ENCODE measurements around the gene OR2F1. TPM values are rescaled to one million over a fixed set of nuclear protein-coding genes. Genes with fewer than 3 reads are reported as not detected.
"Not testable (repeated sequence)": the region's sequence is repeated elsewhere in the genome, so short reads cannot be mapped to it uniquely, and the experiment has no call there.

Gene OR2F1
- total RNA-seq, 4 donors from 2014 or later: not detected

- TF ChIP-seq POLR2A (IDR thresholded peaks at IDR 0.05): no peak
- TF ChIP-seq, protein P1, sequence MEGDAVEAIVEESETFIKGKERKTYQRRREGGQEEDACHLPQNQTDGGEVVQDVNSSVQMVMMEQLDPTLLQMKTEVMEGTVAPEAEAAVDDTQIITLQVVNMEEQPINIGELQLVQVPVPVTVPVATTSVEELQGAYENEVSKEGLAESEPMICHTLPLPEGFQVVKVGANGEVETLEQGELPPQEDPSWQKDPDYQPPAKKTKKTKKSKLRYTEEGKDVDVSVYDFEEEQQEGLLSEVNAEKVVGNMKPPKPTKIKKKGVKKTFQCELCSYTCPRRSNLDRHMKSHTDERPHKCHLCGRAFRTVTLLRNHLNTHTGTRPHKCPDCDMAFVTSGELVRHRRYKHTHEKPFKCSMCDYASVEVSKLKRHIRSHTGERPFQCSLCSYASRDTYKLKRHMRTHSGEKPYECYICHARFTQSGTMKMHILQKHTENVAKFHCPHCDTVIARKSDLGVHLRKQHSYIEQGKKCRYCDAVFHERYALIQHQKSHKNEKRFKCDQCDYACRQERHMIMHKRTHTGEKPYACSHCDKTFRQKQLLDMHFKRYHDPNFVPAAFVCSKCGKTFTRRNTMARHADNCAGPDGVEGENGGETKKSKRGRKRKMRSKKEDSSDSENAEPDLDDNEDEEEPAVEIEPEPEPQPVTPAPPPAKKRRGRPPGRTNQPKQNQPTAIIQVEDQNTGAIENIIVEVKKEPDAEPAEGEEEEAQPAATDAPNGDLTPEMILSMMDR (IDR thresholded peaks at IDR 0.05): no peak
- no peaks in the 10 kb centered on the region for H3K36me3 ChIP-seq
- intact Hi-C loops (cut with DNase I; ENCODE audit: low total_unique reads): no loop called here
- H3K4me3 ChIP-seq: no peak overlapping the region
- no peaks in the 10 kb centered on the region for H3K27me3 ChIP-seq
- DNase-seq: no peak
- H3K9me3 ChIP-seq: no peaks in the 10 kb centered on the region
- no peaks in the 10 kb centered on the region for H3K4me1 ChIP-seq
- H3K27ac ChIP-seq: no peak overlapping the region
Observed at GRCh38 chr7:144004703-144005102, 50.1 kb downstream of the OR2F1 start.

GRCh38 chr7:144006029-144006691 is 51.5 kb downstream of the OR2F1 start:
- TF ChIP-seq, protein P1 (IDR thresholded peaks at IDR 0.05): no peak
- no peak for TF ChIP-seq POLR2A (IDR thresholded peaks at IDR 0.05)
- no peaks in the 10 kb centered on the region for H3K4me1 ChIP-seq
- no peak overlapping the region for H3K27ac ChIP-seq
- no peaks in the 10 kb centered on the region for H3K27me3 ChIP-seq
- no peaks in the 10 kb centered on the region for H3K36me3 ChIP-seq
- H3K9me3 ChIP-seq: no peaks in the 10 kb centered on the region
- DNase-seq: no peak
- intact Hi-C loops (cut with DNase I; ENCODE audit: low total_unique reads): no loop called here
- no peak overlapping the region for H3K4me3 ChIP-seq

- no peak overlapping the region for H3K27ac ChIP-seq
- H3K36me3 ChIP-seq: no peaks in the 10 kb centered on the region
- H3K4me1 ChIP-seq: no peaks in the 10 kb centered on the region
- H3K9me3 ChIP-seq: no peaks in the 10 kb centered on the region
- H3K27me3 ChIP-seq: no peaks in the 10 kb centered on the region
- TF ChIP-seq POLR2A (IDR thresholded peaks at IDR 0.05): no peak
- TF ChIP-seq, protein P1 (IDR thresholded peaks at IDR 0.05): no peak
- no peak overlapping the region for H3K4me3 ChIP-seq
- intact Hi-C loops (cut with DNase I; ENCODE audit: low total_unique reads): no loop called here
- no peak for DNase-seq
Observed at GRCh38 chr7:144006692-144007042, 52.0 kb downstream of the OR2F1 start.

- TF ChIP-seq POLR2A (IDR thresholded peaks at IDR 0.05): no peak
- TF ChIP-seq, protein P1 (IDR thresholded peaks at IDR 0.05): no peak
- no peaks in the 10 kb centered on the region for H3K36me3 ChIP-seq
- DNase-seq: no peak
- H3K4me3 ChIP-seq: no peak overlapping the region
- H3K27ac ChIP-seq: no peak overlapping the region
- H3K27me3 ChIP-seq: no peaks in the 10 kb centered on the region
- H3K4me1 ChIP-seq: no peaks in the 10 kb centered on the region
- intact Hi-C loops (cut with DNase I; ENCODE audit: low total_unique reads): no loop called here
- H3K9me3 ChIP-seq: no peaks in the 10 kb centered on the region
Observed at GRCh38 chr7:144009361-144009760, 54.7 kb downstream of the OR2F1 start.

DNA sequence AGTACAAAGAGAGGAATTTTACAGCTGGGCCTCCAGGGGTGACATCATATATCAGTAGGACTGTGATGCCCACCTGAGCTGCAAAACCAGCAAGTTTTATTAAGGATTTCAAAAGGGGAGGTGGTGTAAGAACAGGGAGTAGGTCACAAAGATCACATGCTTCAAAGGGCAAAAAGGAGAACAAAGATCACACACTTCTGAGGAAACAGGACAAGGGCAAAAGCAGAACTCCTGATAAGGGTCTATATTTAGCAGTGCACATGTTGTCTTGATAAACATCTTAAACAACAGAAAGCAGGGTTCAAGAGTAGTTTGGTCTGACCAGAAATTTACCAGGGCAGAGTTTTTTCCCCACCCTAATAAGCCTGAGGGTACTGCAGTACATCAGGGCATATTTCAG is 55.4 kb downstream of the OR2F1 start:
- H3K4me1 ChIP-seq; H3K9me3 ChIP-seq; H3K36me3 ChIP-seq; H3K27me3 ChIP-seq; H3K27ac ChIP-seq; DNase-seq; H3K4me3 ChIP-seq; intact Hi-C loops (cut with DNase I; ENCODE audit: low total_unique reads): not testable (repeated sequence)

DNA sequence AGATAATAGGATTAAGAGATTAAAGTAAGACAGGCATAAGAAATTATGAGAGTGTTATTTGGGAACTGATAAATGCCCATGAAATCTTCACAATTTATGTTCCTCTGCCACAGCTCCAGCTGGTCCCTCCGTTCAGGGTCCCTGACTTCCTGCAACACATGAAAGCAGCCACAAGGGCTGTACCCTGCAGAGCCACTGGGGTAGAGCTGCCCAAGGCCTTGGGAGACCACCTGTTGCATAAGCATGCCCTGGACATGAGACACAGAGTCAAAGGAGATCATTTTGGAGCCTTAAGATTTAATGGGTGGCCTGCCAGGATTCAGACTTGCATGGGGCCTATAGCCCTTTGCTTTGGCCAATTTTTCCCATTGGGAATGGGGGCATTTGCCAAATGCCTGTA is 56.2 kb downstream of the OR2F1 start:
- H3K27ac ChIP-seq; H3K36me3 ChIP-seq; H3K4me1 ChIP-seq; H3K27me3 ChIP-seq; intact Hi-C loops (cut with DNase I; ENCODE audit: low total_unique reads); DNase-seq; H3K4me3 ChIP-seq; H3K9me3 ChIP-seq: not testable (repeated sequence)
